HL-60 (cell line): ENCODE measurements around the gene CLSTN1.

Experiments
- DNase-seq, 2 experiments: peaks; one replicate each; pipeline ENCODE4 v3.0.0-alpha.2; 2010 to 2020; ENCODE audit warnings: low read depth in 1 of 2, low spot score in 1 of 2
- H3K27ac ChIP-seq: fragments of 250-450 bp; sonication (Bioruptor Pico); replicated peaks from 2 replicates; pipeline ENCODE4 v1.5.1; 2020; ENCODE audit warnings: mild to moderate bottlenecking, moderate library complexity
- H3K27me3 ChIP-seq: fragments of 250-450 bp; sonication (Bioruptor Pico); 2 replicates; pipeline ENCODE4 v1.5.1; 2021; ENCODE audit warnings: mild to moderate bottlenecking, moderate library complexity; ENCODE audit not compliant: insufficient read depth, poor library complexity, severe bottlenecking
- H3K4me3 ChIP-seq: replicated peaks from 2 replicates; pipeline ENCODE4 v1.5.1; 2011; ENCODE audit warnings: mild to moderate bottlenecking, control low read depth, low read length; ENCODE audit not compliant: insufficient read depth
- GABPA ChIP-seq: IDR thresholded peaks from 2 replicates; pipeline ENCODE4 v1.6.1; 2012; ENCODE audit warnings: low read depth
- POLR2AphosphoS5 ChIP-seq: IDR thresholded peaks from 2 replicates; pipeline ENCODE4 v1.6.1; 2012; ENCODE audit warnings: low read depth
- SPI1 ChIP-seq: IDR thresholded peaks from 2 replicates; pipeline ENCODE4 v1.6.1; 2012; ENCODE audit warnings: low read depth, mild to moderate bottlenecking, borderline replicate concordance
- TF ChIP-seq, protein P1 (sequence below): IDR thresholded peaks from 2 replicates; pipeline ENCODE4 v1.6.1; 2012; ENCODE audit warnings: low read depth; ENCODE audit not compliant: insufficient replicate concordance
- TF ChIP-seq, protein P2 (sequence below): IDR thresholded peaks from one replicate; pipeline ENCODE4 v1.5.1; 2011; ENCODE audit warnings: low read length, control low read depth, inconsistent platforms; ENCODE audit not compliant: insufficient read depth

Gene CLSTN1

DNA sequence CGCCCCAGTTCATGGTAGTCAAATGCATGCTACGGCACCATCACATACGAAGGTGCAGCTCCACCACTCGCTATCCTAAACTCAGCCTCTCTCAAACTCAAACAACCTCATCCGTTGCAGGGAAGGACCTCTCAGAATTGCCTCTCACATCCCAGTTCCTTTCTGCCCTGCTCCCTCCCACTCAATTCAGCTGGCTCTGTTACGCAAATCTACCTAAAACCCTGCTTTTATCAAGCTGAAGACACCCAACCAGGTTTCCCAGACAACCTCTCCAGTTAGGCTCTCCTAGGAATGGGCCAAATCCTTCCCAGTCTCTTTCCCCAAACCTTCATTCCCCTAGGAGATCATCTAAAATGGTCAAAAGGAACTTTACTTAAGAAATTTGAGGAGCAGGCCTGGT lies 62.9 kb downstream of the CLSTN1 start:
- Histone ChIP-seq H3K27me3 (no peaks in the 10 kb centered on the region), H3K27ac (no peak overlapping the region), H3K4me3 (no peak overlapping the region)
- no peak for TF ChIP-seq SPI1
- TF ChIP-seq, protein P1, sequence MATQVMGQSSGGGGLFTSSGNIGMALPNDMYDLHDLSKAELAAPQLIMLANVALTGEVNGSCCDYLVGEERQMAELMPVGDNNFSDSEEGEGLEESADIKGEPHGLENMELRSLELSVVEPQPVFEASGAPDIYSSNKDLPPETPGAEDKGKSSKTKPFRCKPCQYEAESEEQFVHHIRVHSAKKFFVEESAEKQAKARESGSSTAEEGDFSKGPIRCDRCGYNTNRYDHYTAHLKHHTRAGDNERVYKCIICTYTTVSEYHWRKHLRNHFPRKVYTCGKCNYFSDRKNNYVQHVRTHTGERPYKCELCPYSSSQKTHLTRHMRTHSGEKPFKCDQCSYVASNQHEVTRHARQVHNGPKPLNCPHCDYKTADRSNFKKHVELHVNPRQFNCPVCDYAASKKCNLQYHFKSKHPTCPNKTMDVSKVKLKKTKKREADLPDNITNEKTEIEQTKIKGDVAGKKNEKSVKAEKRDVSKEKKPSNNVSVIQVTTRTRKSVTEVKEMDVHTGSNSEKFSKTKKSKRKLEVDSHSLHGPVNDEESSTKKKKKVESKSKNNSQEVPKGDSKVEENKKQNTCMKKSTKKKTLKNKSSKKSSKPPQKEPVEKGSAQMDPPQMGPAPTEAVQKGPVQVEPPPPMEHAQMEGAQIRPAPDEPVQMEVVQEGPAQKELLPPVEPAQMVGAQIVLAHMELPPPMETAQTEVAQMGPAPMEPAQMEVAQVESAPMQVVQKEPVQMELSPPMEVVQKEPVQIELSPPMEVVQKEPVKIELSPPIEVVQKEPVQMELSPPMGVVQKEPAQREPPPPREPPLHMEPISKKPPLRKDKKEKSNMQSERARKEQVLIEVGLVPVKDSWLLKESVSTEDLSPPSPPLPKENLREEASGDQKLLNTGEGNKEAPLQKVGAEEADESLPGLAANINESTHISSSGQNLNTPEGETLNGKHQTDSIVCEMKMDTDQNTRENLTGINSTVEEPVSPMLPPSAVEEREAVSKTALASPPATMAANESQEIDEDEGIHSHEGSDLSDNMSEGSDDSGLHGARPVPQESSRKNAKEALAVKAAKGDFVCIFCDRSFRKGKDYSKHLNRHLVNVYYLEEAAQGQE, result no peak
- TF ChIP-seq, protein P2, sequence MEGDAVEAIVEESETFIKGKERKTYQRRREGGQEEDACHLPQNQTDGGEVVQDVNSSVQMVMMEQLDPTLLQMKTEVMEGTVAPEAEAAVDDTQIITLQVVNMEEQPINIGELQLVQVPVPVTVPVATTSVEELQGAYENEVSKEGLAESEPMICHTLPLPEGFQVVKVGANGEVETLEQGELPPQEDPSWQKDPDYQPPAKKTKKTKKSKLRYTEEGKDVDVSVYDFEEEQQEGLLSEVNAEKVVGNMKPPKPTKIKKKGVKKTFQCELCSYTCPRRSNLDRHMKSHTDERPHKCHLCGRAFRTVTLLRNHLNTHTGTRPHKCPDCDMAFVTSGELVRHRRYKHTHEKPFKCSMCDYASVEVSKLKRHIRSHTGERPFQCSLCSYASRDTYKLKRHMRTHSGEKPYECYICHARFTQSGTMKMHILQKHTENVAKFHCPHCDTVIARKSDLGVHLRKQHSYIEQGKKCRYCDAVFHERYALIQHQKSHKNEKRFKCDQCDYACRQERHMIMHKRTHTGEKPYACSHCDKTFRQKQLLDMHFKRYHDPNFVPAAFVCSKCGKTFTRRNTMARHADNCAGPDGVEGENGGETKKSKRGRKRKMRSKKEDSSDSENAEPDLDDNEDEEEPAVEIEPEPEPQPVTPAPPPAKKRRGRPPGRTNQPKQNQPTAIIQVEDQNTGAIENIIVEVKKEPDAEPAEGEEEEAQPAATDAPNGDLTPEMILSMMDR, result no peak
- TF ChIP-seq POLR2AphosphoS5, result no peak
- no peak for TF ChIP-seq GABPA
- DNase-seq, result peak in 1 of 2 experiments; percentile 27

DNA sequence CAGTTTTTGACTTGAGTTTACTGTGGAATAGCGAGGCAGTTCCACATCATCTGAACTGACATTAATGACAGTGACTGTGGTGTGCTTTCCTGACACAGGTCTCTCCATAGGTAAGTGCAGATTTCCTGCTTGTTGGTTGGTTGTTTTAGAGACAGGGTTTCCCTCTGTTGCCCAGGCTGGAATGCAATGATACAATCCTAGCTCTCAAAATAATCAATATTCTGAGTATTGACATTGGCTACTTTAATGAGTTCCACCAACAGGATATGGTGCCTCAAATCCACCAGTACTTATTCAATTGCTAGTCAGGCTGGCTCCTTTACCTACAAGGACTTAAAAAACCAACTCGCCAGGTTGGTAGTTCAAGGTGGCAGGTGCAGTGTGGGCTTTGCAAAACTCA lies 63.8 kb downstream of the CLSTN1 start:
- Histone ChIP-seq H3K27ac (no peak overlapping the region), H3K27me3 (no peaks in the 10 kb centered on the region), H3K4me3 (no peak overlapping the region)
- TF ChIP-seq, protein P1, result no peak
- TF ChIP-seq SPI1 (no peak), POLR2AphosphoS5 (no peak), GABPA (no peak)
- TF ChIP-seq, protein P2, result no peak
- no peak for DNase-seq

DNA sequence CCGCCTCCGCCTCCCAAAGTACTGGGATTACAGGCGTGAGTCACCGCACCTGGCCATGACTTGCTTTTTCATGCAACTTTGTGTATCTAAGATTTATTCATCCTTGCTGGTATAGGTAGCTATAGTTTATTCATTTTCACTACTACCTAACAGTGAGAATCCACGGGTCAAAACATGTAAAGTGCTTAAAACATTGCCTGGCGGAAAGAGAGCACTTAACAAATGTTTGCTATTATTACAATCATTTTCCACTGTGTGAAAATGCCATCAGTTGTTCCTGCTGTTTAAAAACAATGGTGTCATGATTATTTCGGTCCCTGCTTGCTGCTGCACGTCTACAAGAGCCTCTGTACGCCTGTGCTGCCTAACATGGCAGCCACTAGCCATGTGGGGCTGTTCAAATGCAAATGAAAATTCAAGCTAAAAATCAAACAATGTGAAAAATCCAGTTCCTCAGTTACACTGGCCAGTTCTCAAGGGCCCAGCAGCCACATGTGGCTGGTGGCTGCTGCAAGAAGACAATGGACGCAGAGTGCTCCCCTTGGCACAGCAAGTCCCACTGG lies 65.1 kb downstream of the CLSTN1 start:
- no peak overlapping the region for H3K4me3 ChIP-seq
- H3K27me3 ChIP-seq, result no peaks in the 10 kb centered on the region
- no peak overlapping the region for H3K27ac ChIP-seq
- TF ChIP-seq SPI1, result no peak
- TF ChIP-seq, protein P2, result no peak
- no peak for TF ChIP-seq POLR2AphosphoS5
- TF ChIP-seq, protein P1, result no peak
- no peak for TF ChIP-seq GABPA
- DNase-seq, result no peak
